GM19463 (cell line): ENCODE data around the gene CROCC2.

ENCODE experiments used
- ATAC-seq: cut with Tn5 transposase; IDR thresholded peaks from one replicate; pipeline ENCODE4 v1.9.1; 2021; ENCODE audit warnings: mild to moderate bottlenecking, moderate library complexity; ENCODE audit not compliant: unreplicated experiment

CROCC2 gene

GRCh38 chr2:240932724-240933047 is 26.6 kb downstream of the CROCC2 start:
- no peak for ATAC-seq

DNA sequence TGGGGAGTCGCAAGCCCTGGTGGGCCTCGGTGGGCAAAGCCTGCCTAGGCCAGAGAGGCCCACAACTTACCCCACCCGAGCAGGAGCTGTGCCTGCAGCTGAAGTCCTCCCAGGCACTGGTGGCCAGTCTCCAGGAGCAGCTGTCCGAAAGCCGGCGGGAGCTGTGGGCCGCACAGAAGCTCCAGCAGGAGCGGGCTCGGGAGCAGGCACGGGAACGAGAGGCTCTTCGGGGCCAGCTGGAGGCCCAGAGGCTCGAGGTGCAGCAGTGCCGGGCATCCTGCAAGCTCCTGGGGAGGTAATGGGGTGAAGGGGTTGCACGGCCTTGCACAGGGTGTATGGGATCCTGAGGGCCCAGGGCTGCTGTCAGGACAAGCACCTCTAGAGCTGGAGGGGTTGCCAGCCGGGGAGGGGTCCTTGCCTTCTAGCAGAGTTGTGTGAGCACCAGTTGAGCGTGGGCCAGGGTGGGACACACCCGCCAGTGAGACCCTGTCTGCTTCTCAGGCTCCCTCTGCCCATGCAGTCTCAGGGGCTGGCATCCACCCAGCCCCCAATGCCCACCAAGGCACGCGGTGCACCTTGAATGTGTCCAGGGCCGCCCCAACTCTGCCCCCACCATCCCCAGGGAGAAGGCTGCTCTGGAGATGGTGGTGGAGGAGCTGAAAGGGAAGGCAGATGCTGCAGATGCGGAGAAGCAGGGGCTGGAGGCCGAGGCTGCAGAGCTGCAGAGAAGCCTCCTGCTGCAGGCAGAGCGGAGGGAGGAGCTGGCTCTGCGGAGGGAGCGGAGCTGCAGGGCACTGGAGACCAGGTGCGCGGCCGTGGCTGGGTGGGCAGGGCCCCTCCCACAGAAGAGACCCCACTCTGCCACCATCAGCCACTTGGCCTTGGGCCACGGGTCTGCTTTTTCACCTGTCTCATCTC is 27.2 kb downstream of the CROCC2 start:
- ATAC-seq = no peak

DNA sequence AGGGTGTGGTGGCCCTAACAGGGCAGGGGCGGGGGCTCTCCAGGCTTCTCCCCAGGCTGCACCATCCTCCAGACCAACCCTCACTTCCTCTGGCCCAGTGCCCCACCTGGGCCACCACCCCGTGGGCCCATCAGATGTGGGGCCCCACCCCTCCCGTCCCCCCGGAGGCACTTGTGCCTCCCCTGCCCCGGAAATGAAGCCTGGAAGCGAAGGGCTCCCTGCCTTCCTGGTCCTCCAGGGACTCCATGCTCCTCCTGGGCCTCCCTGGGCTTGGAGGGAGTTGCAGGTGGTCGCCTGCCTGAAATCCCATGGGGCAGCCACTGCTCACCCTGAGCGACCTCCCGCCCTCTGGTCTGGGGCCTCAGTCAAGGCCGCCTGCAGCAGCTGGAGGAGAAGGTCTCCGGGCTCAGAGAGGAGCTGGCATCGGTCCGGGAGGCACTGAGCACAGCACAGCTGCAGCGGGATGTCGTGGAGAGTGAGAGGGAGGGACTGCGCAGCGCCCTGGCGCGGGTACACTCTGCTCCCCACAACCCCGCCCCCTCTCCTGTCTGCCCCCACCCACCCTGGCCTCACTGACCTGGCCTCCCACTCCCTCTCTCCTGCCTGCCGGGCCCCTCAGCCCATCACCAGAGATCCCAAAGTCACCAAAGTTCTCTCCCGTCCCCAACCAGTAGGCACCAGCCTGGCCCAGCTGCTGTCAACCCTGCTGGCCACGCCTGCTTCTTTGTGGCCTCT is 28.0 kb downstream of the CROCC2 start:
- ATAC-seq = no peak

- no peak for ATAC-seq
Observed at GRCh38 chr2:240934701-240935102, 28.6 kb downstream of the CROCC2 start.

- no peak for ATAC-seq
Observed at GRCh38 chr2:240935103-240935876, 29.2 kb downstream of the CROCC2 start.

GRCh38 chr2:240936106-240936505 is 30.0 kb downstream of the CROCC2 start:
- no peak for ATAC-seq

DNA sequence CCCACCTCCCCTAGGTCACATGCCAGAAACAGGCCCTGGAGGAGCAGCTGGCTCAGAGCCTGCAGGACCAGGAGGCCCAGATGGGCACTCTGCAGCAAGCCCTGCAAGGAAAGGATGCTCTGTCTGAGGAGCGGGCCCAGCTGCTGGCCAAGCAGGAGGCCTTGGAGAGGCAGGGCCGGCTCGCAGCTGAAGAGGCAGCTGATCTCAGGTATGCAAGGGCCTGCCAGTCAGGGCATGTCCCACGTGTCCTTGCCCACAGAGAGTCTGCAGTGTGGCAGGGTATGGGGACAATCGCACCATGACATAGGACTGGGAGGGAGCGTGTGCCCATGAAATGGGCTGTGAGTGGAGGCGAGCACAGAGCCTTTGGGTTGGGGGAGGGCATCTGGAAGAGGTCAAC is 39.9 kb downstream of the CROCC2 start:
- ATAC-seq = no peak

DNA sequence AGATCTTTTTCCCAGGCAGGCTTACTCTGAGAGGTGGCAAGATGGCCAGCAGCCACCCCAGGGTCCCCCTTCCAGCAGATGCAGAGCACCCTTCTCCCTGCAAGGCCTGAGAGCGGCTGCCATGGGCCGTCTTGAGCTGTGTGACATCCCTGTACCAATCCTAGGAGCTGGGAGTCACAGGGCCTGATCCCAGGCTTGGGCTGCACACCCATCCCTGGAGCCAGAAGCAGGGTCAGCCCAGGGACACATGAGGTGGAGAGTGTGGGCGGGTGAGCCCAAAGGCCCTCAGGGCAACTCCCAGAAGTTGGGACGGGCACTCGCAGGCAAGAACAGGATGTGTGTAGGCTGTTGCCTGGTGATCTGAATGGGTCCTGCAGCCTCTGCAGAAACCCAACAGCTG is 40.5 kb downstream of the CROCC2 start:
- ATAC-seq = no peak

GRCh38 chr2:240947176-240947575 is 41.0 kb downstream of the CROCC2 start:
- no peak for ATAC-seq

GRCh38 chr2:240947607-240948006 is 41.5 kb downstream of the CROCC2 start:
- ATAC-seq = no peak

DNA sequence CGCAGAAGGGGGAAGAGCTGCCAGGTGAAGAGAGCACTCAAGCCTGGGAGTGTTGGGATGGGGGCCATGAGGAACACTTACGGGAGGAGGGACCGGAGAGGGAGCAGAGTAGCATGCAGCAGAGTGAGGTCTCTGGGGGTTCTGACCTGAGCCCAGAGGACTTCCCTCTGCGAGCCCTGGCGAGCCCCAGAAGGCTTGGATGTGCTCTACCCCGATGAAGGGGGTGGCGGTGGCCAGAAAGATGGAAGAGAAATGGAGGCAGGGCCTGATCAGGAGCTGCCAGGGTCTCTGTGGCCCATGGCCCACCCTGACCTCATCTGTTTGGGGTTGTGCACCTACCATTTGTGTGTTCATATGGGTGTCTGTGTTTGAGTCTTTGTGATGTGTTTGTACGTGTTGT is 42.0 kb downstream of the CROCC2 start:
- no peak for ATAC-seq

GRCh38 chr2:240948905-240949790 is 43.0 kb downstream of the CROCC2 start:
- ATAC-seq = no peak

DNA sequence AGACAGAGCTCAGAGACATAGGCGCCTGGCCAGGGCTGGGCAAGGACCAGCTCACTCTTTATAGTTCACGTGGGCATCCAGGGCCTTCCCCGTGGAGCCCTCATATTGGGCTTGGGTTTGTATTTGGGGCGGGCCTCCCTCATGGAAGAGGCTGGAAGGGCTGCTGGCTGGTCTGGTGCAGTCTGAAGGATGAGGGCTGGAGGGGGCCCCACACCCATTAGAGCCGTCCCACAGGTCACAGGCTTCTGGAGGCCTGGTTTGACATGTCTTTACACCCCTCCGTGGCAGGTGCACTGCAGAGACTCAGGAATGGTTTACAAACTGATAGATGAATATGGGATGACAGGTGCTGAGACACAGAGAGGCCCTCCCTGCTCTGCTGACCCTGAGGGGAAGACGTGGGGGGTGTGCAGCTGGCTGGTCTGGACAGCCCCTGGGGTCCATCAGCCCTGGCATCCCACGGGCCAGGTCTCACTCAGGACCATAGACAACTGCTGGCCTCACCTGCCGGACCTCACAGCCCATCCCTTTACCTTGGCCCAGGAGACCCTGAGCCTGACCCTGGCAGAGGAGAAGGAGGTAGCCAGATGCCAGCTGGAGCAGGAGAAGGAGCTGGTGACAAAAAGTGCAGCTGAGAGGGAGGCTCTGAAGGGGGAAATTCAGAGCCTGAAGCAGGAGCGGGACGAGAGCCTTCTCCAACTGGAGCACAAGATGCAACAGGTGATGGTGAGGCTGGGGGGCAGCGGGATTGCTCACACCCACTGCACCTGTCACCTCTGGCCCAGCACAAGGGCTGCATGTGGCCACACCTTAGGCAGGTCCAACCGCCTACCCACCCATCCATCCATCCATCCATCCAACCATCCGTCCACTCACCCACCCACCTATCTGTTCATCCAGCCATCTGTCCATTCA is 43.9 kb downstream of the CROCC2 start:
- no peak for ATAC-seq

DNA sequence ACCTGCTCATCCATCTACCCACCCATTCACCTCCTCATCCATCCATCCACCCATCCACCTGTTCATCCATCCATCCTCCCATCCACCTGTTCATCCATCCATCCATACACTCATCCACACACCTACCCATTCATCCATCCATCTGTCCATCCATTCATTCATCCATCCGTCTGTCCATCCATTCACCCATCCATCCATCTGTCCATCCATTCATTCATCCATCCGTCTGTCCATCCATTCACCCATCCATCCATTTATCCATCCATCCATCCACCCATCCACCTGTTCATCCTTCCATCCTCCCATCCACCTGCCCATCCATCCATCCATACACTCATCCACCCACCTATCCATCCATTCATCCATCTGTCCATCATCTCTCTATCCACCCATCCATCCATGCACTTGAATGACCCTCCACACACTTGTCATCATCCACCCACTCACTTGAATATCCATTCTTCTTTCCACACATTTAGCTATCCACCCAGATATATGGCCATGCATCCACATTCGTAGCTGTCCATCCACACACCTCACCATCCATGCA is 45.0 kb downstream of the CROCC2 start:
- no peak for ATAC-seq

GRCh38 chr2:240952496-240953246 is 46.5 kb downstream of the CROCC2 start:
- no peak for ATAC-seq

DNA sequence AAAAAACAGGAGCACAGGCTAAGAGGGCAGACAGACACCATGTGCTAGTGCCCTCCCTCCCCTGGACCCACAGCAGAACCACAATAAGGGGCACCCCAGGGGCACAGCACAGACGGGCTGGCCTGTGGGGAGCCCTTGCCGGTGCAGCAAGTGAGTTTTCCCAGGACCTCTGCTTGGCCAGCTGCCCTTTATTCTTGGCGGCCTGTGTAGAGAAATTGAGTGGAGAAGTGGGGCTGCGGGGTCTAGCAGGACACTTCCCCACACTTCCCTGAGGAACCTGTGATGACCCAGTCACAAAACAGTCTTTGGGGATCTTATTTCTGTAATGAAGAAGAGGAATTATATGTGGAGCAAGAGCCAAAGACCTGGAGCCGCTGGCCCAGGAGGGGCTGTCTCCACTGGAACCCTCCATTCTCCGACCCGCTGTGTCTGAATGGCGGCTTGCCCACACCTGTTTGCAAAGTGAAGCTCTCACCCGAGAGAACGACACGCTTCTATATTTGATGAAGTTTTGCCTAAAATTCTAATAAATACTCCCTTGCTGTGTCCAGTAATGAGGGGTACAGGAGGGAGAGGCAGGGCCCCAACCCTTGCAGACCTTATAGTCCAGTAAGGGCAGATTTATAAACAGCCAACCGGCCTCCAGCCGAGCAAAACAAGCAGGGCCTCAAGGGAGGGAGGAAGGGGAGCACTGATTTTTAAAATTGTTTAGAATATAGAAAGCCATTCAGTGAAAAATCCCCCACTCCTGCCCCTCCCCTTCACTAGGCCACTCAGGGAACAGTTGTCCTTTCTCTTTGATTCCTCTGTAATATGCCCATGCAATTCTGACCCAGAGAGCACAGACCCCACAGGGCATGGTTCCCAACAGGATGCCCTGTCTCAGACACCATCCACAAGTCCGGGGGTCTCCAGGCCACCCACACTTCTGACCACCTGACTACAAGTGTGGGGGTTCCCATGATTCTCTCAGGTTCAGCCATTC is 47.6 kb downstream of the CROCC2 start:
- no peak for ATAC-seq
